Upper lobe of left lung (tissue), 4 donors: ENCODE measurements around the gene PIN4.

ENCODE experiments used
- EP300 ChIP-seq, 4 donors: sonication (generic); formaldehyde crosslinking; IDR thresholded peaks; one replicate each; pipeline ENCODE4 v1.5.1; 2017; ENCODE audit warnings: antibody characterized with exemption in 4 of 4, control low read depth in 2 of 4
- POLR2A ChIP-seq, 4 donors: fragments of 450-650 bp; IDR thresholded peaks; one replicate each; pipeline ENCODE4 v1.5.1; 2016 to 2017; ENCODE audit warnings: antibody characterized with exemption in 4 of 4, mild to moderate bottlenecking in 2 of 4
- TF ChIP-seq, protein P1 (sequence below), 6 experiments: fragments of 450-650 bp in 4 of 6; fragments of 200-600 bp in 2 of 6; sonication (generic) in 2 of 6; IDR thresholded peaks; one replicate each; pipeline ENCODE4 v1.5.1; 2016 to 2019; ENCODE audit warnings: antibody characterized with exemption in 6 of 6

DNA sequence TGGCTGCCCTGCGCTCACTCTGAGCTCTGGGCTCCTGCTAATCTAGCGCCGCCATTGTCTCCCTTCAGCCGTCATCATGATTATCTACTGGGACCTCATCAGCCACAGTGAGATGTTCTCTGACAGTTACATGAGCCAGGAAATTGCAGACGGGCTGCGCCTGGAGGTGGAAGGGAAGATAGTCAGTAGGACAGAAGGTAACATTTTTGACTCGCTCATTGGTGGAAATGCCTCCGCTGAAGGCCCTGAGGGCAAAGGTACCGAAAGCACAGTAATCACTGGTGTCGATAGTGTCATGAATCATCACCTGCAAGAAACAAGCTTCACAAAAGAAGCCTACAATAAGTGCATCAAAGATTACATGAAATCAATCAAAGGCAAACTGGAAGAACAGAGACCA, 21.8 kb upstream of the PIN4 start:
- TF ChIP-seq, protein P1, sequence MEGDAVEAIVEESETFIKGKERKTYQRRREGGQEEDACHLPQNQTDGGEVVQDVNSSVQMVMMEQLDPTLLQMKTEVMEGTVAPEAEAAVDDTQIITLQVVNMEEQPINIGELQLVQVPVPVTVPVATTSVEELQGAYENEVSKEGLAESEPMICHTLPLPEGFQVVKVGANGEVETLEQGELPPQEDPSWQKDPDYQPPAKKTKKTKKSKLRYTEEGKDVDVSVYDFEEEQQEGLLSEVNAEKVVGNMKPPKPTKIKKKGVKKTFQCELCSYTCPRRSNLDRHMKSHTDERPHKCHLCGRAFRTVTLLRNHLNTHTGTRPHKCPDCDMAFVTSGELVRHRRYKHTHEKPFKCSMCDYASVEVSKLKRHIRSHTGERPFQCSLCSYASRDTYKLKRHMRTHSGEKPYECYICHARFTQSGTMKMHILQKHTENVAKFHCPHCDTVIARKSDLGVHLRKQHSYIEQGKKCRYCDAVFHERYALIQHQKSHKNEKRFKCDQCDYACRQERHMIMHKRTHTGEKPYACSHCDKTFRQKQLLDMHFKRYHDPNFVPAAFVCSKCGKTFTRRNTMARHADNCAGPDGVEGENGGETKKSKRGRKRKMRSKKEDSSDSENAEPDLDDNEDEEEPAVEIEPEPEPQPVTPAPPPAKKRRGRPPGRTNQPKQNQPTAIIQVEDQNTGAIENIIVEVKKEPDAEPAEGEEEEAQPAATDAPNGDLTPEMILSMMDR (IDR thresholded peaks at IDR 0.05), result no peak
- TF ChIP-seq EP300 (IDR thresholded peaks at IDR 0.05), result no peak
- TF ChIP-seq POLR2A (IDR thresholded peaks at IDR 0.05), result no peak
